GM19193 (cell line): ENCODE measurements around the gene JHY.

Experiments used
- POLR2A ChIP-seq: IDR thresholded peaks from 4 replicates; pipeline ENCODE4 v1.6.1; 2011; ENCODE audit not compliant: insufficient read depth, insufficient read length; ENCODE audit errors: extremely low read depth

Gene JHY

DNA sequence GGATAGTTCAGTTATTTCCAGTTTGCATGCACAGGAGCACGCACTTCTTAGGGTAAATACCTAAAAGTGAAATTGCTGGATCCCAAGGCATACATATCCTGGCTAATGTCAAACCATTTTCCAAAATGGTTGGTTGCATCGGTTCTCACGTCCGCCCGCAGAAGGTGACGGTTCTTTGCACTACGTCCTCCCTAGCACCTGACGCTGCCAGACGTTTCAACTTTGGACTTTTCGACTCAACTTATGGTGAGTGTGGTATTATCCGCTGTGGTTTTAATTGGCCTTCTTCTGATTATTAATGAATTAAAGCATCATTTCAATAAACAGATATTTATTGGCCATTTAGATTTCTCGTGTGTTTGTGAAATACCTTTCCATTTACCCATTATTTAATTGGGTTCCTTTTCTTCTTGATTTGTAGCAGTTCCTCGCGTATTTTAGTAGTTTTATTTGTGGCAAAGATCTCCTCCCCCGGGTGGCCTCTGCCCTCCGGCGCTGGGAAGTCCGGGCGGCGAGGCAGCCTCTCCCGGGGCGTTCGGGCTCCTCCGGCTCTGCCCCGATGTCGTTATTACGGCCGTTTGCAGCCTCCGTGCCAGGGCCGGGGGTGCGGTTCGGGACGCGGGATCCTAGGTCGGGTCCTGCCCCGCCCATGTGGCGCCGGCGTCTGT lies at the start of gene JHY:
TSS of gene JHY (plus strand) at position 571 of the 668 bp plus-strand sequence. CDS start 3,091 bp downstream, outside the sequence.
- no peak for TF ChIP-seq POLR2A

DNA sequence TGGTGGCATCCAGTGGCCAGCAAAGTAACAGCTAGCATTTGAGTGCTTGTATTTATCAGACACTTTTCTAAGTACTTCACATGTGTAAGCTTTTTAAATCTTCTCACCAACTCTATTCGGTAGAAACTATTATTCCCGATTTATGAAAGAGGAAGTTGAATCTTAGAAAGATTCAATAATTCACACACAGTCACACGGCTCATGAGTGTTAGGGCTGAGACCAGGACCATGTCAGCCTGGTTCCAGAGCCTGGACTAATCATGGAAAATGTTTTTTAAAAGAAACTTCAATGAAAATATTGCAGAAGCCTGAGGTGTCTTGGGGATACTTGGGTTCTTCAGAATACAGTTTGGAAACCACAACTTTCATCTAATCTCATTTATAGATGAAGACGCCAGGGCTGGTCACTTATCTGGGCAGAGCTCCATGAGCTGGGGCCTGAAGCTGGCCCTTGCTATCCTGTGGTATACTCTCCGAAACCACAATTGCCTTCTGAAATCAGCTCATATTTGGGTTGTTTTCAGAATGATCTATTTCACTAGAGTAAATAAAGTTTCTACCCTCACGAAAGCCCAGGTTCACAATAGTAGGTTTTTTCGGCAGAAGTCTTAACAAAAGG lies 48.6 kb upstream of the JHY start:
- TF ChIP-seq POLR2A, result no peak

DNA sequence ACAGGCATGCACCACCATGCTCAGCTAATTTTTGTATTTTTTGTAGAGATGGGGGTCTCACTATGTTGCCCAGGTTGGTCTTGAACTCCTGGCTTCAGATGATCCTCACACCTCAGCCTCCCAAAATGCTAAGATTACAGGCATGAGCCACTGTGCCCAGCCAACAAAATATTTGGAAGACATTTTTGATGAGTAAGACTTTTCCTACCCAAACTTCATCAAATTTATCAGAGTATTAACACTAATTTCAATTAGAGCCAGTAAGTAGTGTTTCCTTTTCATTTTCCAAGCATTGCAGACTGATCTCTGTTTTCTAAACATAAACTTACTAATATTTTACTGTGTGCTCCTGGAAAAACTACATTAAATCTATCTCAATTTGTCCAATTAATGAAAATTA lies 45.6 kb upstream of the JHY start:
- no peak for TF ChIP-seq POLR2A

DNA sequence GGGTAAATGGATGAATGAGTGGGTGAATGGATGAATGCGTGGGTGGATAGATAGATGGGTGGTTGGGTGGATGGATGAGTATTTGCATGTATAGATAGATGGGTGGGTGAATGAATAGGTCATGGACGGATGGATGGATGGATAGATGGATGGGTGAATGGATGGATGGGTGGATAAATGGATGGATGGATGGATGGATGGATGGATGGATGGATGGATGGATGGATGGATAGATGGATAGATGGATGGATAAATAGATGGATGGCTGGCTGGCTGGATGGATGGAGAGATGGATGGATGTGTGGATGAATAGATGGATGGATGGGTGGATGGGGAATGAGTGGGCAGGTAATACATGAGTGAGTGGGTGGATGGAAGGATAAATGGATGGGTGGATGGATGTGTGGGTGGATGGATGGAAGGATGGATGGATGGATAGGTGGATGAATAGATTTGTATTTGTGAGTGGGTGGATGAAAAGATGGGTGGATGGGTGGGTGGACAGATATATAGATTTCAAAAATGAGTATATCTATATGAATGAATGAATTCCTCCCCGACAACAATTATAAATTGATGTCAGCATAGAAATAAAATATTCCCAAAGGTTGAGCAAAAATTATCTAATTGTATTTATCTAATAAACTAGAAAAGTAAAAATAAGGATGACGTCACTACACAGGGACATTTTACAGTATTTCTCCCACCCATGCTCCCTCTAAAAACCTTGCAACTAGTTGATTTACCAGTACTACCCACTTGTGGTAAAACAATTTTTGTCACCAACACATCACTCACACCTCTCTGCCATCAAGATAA lies 44.8 kb upstream of the JHY start:
- no peak for TF ChIP-seq POLR2A

DNA sequence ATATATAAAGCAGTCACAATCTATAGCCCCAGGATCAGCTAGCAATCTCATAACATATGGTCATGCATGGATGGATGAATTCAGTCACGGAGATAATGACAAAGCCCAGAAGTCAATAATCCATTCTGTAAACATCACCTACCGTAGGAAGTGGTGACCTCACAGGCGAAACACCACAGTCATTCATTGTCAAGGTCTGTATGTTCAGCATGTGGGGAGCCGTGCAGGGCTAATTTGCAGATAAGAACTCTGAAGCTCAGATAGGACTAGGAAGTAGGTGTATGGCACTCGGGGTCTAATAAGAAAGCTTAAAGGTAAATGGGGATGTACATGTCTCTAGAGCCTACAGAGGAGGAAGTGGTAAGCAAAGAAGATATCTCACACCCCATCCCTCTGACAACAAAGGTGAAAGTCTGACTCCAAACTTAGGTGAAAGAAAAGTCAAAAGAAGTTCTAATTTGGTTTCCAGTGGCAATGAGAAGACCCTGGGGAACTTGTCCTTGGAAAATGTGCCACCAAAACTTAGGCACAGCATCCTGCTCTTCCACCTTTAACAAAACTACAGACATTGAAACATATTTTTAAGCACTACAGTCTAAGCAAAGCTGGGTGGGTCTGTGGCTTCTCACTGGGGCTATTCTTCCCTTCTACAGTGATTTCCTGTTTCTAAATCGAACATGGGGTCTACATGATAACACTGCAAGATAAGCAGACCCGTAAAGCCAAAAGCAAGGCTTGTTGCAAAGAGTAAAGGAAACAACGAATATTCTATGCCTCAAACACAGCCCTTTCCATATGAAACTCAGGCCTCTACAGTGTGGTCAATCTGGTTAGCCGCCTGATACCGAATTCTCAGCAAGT lies 39.0 kb upstream of the JHY start:
- no peak for TF ChIP-seq POLR2A

DNA sequence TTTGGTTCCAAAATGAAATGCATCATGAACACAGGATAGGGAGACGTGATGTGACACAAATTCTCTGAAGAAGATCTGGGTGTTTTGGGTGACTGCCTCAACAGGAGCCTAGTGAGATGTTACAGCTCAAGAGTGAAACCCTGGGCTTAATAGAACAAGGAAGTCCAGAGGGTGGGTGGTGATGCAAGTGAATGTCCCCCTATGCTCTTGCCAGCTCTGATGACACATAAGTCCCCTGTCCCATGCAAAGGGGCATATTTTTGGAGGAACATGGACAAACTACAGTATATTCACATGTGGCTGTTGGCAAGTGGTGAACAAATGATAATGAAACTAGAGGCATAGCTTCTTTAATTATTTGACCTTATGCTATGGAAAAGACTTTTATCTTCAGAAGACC lies 35.1 kb upstream of the JHY start:
- no peak for TF ChIP-seq POLR2A

DNA sequence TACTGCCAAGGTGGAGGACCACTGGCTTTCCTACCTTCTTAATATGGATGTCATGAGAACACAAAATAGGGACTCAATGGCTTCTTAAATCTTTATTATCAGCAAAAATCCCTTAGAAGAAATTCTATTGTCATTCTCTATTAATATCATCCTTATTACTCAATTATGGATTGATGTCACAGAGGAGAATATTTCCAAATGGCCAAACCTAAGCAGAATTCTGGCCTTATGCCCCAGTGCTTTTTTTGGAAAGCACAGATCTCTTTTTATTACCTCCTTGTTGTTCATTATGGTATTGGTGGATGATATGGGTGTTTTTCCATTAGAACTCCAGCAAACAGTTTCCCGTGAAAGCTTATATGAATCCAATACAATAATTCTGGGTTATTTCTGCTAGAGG lies 34.4 kb upstream of the JHY start:
- TF ChIP-seq POLR2A, result no peak

DNA sequence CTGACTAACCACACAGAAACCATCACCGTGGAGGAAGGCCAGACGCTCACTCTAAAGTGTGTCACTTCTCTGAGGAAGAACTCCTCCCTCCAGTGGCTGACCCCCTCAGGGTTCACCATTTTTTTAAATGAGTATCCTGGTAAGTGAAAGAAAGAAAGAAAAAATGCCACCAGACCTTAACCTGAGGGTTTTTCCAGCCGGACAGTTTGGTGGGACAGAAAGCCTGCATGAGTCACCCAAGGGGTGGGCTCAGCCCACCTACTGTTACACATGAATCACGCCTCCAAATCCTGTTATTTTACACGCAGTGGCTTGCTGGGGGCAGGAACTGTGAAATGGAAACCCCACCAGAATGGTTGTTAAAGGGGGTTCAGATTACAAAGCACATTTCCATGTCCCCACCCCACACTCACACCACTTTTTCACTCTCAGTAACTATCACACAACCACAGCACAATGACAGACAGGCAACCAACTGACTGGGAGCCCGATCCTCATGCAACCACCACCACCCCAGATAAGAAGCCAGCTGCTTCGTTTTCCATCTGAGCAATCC lies 32.4 kb upstream of the JHY start:
- TF ChIP-seq POLR2A, result no peak

DNA sequence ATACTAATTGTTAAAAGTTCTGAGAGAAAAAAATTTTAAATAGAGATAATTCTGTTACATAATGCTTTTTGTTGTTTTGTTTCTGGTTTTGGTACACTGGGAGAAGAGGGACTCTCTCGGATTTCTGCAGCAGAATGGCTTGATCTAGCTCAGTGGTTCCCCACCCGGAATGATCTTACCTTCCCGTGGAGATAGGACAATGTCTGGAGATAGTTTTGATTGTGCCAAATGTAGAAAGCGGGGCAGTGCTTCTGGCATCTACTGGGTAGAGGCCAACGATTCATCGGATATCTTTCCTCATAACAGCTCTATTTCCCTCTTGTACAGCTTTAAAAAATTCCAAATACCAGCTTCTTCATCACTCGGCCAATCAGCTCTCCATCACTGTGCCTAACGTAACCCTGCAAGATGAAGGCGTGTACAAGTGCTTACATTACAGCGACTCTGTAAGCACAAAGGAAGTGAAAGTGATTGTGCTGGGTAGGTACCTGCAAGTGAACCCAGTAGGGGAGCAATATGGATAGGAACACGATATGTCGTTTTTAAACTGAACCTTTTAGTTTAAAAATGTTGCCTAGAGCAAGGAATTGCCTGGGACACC lies 31.1 kb upstream of the JHY start:
- TF ChIP-seq POLR2A, result no peak

DNA sequence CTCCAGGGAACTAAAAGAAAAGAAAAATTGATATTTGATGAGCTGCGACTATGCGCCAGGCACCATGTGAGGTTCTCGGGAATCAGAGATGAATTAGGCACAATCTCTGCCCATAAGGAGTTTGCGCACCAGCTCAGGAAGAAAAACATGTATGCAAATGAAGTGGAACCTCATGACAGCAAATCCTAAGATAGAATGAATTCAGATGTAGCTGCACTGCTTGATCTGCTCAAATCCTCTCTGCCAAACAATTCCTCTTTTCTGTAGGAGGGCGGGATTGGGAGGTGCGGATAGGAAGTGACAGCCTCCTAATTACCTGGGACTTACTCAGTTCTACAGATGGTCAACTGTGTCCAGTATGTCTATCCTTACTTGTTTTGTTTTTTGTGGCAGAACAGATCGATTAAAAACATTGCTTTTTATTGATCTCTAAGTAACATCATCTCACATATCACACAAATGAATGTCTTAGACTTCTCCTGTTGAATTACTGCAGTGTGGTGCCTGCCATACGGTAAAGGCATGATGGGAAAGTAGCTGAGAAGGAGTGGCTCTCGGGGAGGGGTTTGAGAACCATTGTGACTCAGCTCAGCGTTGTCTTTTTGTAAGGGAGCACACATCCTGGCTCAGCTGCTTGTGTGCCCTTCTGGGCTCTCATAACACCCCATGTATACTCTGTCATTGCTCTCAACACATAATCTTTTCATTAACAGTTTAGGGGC lies 30.3 kb upstream of the JHY start:
- TF ChIP-seq POLR2A, result no peak

DNA sequence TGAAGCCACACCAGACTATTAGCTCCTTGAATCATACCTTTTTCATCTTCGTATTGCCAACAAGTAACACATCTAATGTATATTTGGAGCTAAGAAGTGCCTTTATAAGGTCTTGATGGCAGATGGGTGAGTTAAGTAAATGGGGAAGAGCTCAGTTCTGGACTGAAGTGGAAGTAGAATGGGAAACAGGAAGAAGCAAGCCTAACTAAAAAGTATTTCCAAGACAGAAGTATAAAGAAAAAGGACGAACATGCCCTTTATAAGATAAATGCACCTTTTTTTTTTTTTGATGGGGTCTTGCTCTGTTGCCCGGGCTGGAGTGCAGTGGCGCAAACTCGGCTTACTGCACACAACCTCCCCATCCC lies 29.8 kb upstream of the JHY start:
- no peak for TF ChIP-seq POLR2A

DNA sequence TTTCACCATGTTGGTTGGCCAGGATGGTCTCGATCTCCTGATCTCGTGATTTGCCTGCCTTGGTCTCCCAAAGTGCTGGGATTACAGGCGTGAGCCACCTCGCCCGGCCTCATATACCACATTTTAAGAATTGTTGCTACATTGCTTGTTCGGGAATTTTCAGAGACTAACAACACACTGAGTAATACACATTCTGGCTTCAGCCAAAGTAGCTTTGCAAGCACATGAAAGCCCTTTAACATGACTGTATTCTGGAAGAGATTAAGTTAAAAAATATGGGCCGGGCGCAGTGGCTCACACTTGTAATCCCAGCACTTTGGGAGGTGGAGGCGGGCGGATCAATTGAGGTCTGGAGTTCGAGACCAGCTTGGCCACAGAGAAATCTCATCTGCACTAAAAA lies 29.3 kb upstream of the JHY start:
- no peak for TF ChIP-seq POLR2A

DNA sequence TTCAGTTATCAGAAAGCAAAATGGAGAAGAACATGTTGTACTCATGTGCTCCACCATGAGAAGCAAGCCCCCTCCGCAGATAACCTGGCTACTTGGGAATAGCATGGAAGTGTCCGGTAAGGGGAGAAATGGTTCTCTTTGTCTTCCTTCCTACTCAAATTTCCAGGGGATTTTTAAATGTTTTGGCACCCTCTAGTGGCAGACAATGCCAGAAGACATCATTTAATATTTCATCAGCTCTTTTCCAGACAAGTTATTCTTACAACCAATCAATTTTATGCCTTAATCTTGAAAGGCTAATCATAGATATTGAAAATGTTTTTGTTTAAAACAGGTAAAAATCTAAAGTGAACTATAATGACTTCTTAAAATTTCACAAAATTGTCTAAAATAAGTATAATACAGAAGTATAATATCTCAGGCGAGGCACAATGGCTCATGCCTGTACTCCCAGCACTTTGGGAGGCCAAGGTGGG lies 28.6 kb upstream of the JHY start:
- no peak for TF ChIP-seq POLR2A
